ENCODE data around the gene DYRK1A.

DYRK1A gene

GRCh38 chr21:37367336-37367702 is 746 bp downstream of the DYRK1A start:
- H3K27ac ChIP-seq, result peak overlapping the region; percentile 100

GRCh38 chr21:37367703-37368540 is 1.3 kb downstream of the DYRK1A start:
- no peak for TF ChIP-seq CTCF (conservative IDR thresholded peaks at IDR 0.05)
- H3K27ac ChIP-seq, result peak overlapping the region; percentile 100

More at GRCh38 chr21:37367336-37367702, 746 bp downstream of the DYRK1A start:
- no peak for TF ChIP-seq CTCF (conservative IDR thresholded peaks at IDR 0.05)

- peak overlapping the region; percentile 100 for H3K27ac ChIP-seq
- no peak for TF ChIP-seq CTCF (conservative IDR thresholded peaks at IDR 0.05)
Observed at GRCh38 chr21:37368541-37369279, 2.1 kb downstream of the DYRK1A start.

- H3K27ac ChIP-seq, result peak overlapping the region; percentile 100
- no peak for TF ChIP-seq CTCF (conservative IDR thresholded peaks at IDR 0.05)
Observed at GRCh38 chr21:37369307-37369854, 2.8 kb downstream of the DYRK1A start.

- peak overlapping the region; percentile 100 for H3K27ac ChIP-seq
- TF ChIP-seq CTCF (conservative IDR thresholded peaks at IDR 0.05), result no peak
Observed at GRCh38 chr21:37370152-37371040, 3.8 kb downstream of the DYRK1A start.

GRCh38 chr21:37371041-37371397 is 4.4 kb downstream of the DYRK1A start:
- TF ChIP-seq CTCF (conservative IDR thresholded peaks at IDR 0.05), result no peak
- H3K27ac ChIP-seq, result no peak overlapping the region; the same call in 1 of the 2 replicates

All from VCaP (cell line).